Lung (tissue), 12 donors: Measurements from ENCODE around the gene MAGI3. TPM values are rescaled to one million over a fixed set of nuclear protein-coding genes. Genes with fewer than 3 reads are reported as not detected.

Experiments used
- ATAC-seq: fragments of 200-7000 bp; cut with Tn5 transposase; one replicate; pipeline ENCODE4 v1.9.1; 2020; ENCODE audit warnings: moderate number of reproducible peaks; ENCODE audit not compliant: insufficient read depth, low FRiP score
- DNase-seq, 3 donors: peaks; one replicate each; pipeline ENCODE4 v3.0.0-alpha.2; 2013 to 2017
- H3K27ac ChIP-seq, 2 donors: one replicate each; pipeline ENCODE4 v1.5.1; 2013; ENCODE audit warnings: mild to moderate bottlenecking in 2 of 2, moderate library complexity in 2 of 2, control low read depth in 1 of 2, inconsistent platforms in 1 of 2, low read depth in 1 of 2, low read length in 1 of 2
- H3K27me3 ChIP-seq, 3 donors: one replicate each; pipeline ENCODE4 v1.5.1; 2013; ENCODE audit warnings: low read length in 2 of 3; ENCODE audit not compliant: control insufficient read depth in 3 of 3, insufficient read depth in 3 of 3
- H3K36me3 ChIP-seq, 4 donors: one replicate each; pipeline ENCODE4 v1.5.1; 2013; ENCODE audit warnings: low read length in 4 of 4, mild to moderate bottlenecking in 1 of 4, moderate library complexity in 1 of 4; ENCODE audit not compliant: control insufficient read depth in 4 of 4, insufficient read depth in 4 of 4
- H3K4me1 ChIP-seq, 5 donors: one replicate each; pipeline ENCODE4 v1.5.1; 2013; ENCODE audit warnings: low read length in 5 of 5, mild to moderate bottlenecking in 2 of 5, moderate library complexity in 1 of 5; ENCODE audit not compliant: control insufficient read depth in 5 of 5, insufficient read depth in 5 of 5
- H3K4me3 ChIP-seq: one replicate; pipeline ENCODE4 v1.5.1; 2013; ENCODE audit warnings: mild to moderate bottlenecking, control low read depth, moderate library complexity
- H3K9ac ChIP-seq, 2 donors: one replicate each; pipeline ENCODE4 v1.5.1; 2013; ENCODE audit warnings: low read length in 2 of 2, control low read depth in 1 of 2; ENCODE audit not compliant: insufficient read depth in 1 of 2
- H3K9me3 ChIP-seq, 4 donors: one replicate each; pipeline ENCODE4 v1.5.1; 2013; ENCODE audit warnings: low read length in 3 of 4, mild to moderate bottlenecking in 1 of 4, moderate library complexity in 1 of 4; ENCODE audit not compliant: control insufficient read depth in 4 of 4, insufficient read depth in 3 of 4
- CTCF ChIP-seq: IDR thresholded peaks from 2 replicates; pipeline ENCODE4 v1.5.1; 2012; ENCODE audit warnings: mild to moderate bottlenecking; ENCODE audit errors: control extremely low read depth, extremely low read depth
- WGBS, 2 donors: extraction: QIAGEN DNeasy Blood & Tissue Kit; methylation state at CpG; one replicate each; pipeline ENCODE4 v1.1.7; 2013; 5-methylcytosine and 5-hydroxymethylcytosine counted together
- polyA plus RNA-seq, 2 donors: library from polyadenylated mRNA; stranded (reverse); fragments of 200-250 nt; gene quantifications; one replicate each; pipeline ENCODE4 v1.2.1, GENCODE V29; 2013
- total RNA-seq, 2 donors: library from RNA; depleted of rRNA in 1 of 2; stranded (reverse); fragments of >200 nt in 1 of 2; gene quantifications; one replicate each; pipeline ENCODE4 v1.2.1, GENCODE V29; 2014 to 2021
- donor health status: control.
- donor health status: control.
- donor health status: Bipolar disorder and iron deficiency.
- donor health status: healthy.
- donor health status: DM: yes; HTN: yes; CAD: no.

The MAGI3 gene
- total and polyA plus RNA-seq, 4 donors = 7.5 to 137 (median 35.5) TPM

- Histone ChIP-seq H3K4me1 (peaks cover 0 to 10% (median 1%) of the 10 kb centered on the region in 5 donors), H3K36me3 (no peaks in the 10 kb centered on the region), H3K9me3 (peaks cover 0 to 3% (median 0%) of the 10 kb centered on the region in 4 donors), H3K9ac (no peak overlapping the region), H3K27ac (no peak overlapping the region), H3K27me3 (no peaks in the 10 kb centered on the region), H3K4me3 (no peak overlapping the region)
- WGBS, 2 donors = 84 to 91% methylated on average over 2 of the region's 2 CpGs
- TF ChIP-seq CTCF = no peak
- ATAC-seq (no peak), DNase-seq (no peak)
Measured at GRCh38 chr1:113439277-113439670, 49.0 kb downstream of the MAGI3 start.

- H3K36me3 ChIP-seq = no peaks in the 10 kb centered on the region
- peaks cover 0 to 5% (median 0%) of the 10 kb centered on the region in 5 donors for H3K4me1 ChIP-seq
- H3K27ac ChIP-seq = no peak overlapping the region
- no peak overlapping the region for H3K9ac ChIP-seq
- H3K27me3 ChIP-seq = no peaks in the 10 kb centered on the region
- ATAC-seq (no peak), DNase-seq (peak in 2 of 3 donors; percentile 56 to 64)
- 78 to 89% methylated on average over 2 of the region's 2 CpGs for WGBS, 2 donors
- no peak for TF ChIP-seq CTCF
- no peak overlapping the region for H3K4me3 ChIP-seq
- H3K9me3 ChIP-seq = peaks cover 0 to 3% (median 0%) of the 10 kb centered on the region in 4 donors
Measured at GRCh38 chr1:113442131-113442530, 51.8 kb downstream of the MAGI3 start.

GRCh38 chr1:113444857-113445256, 54.5 kb downstream of the MAGI3 start:
- no peak for TF ChIP-seq CTCF
- no peak overlapping the region for H3K4me3 ChIP-seq
- H3K9me3 ChIP-seq = peaks cover 0 to 3% (median 0%) of the 10 kb centered on the region in 4 donors
- ATAC-seq = no peak
- H3K36me3 ChIP-seq = no peaks in the 10 kb centered on the region
- H3K27me3 ChIP-seq = no peaks in the 10 kb centered on the region
- H3K27ac ChIP-seq = no peak overlapping the region
- no peak overlapping the region for H3K9ac ChIP-seq
- peaks cover 0 to 2% (median 0%) of the 10 kb centered on the region in 5 donors for H3K4me1 ChIP-seq
- DNase-seq = no peak

GRCh38 chr1:113451710-113452109, 61.4 kb downstream of the MAGI3 start:
- no peak for DNase-seq

More at GRCh38 chr1:113451710-113452109, 61.4 kb downstream of the MAGI3 start:
- Histone ChIP-seq H3K4me1 (peaks cover 0 to 8% (median 2%) of the 10 kb centered on the region in 5 donors), H3K9ac (no peak overlapping the region), H3K36me3 (no peaks in the 10 kb centered on the region), H3K9me3 (no peaks in the 10 kb centered on the region), H3K4me3 (no peak overlapping the region), H3K27ac (no peak overlapping the region), H3K27me3 (no peaks in the 10 kb centered on the region)
- TF ChIP-seq CTCF = no peak
- ATAC-seq = no peak
- 1 to 6% methylated on average over 1 of the region's 1 CpG for WGBS, 2 donors
